Stimulated activated CD8-positive, alpha-beta memory T cell treated with anti-CD3 and anti-CD28 coated beads, Interleukin-2, amount 100 ng/mL, for 1 hour (primary cell): ENCODE measurements around the gene AAMDC.

Source experiments
- DNase-seq, 2 donors: peaks; one replicate each; pipeline ENCODE4 v3.0.0-alpha.2; 2020; ENCODE audit warnings: low read depth in 2 of 2

The AAMDC gene

DNA sequence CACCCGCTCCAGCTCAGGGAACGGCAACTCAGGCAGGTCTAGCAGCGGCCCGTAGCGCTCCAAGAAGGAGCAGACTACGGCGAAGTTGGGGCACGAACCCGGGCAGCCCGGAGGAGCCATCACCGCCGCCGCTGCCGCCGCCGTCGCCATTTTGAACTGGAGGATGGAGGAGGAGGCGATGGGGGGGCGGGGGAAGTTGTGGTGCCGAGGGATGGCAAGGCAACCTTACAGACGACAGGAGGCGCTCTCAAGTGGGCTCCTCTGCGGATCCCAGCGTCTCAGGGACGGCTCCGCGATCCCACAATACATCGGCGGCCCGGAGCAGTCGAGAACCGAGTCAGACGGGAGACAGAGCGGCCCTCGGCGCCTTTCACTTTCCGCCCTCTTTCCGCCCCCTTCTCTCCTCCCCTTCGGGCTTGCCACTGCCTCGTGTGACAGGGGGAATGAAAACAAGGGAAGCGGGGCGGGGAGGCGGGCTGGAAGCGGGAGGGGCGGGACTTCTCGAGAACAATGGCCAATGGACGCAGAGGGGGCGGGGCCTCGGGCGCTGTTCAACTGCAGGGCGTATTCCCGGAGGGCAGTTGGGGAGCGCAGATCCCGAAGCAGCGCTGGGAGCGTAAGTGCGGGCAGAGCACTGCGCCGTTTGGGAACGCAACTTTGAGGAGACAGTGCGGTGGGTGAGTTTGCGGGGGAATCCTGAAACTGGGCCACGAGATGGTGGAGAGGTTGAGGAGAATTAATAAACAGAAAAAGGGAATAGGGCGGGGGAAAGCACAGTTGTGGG lies at the start of gene AAMDC, which contains the start of gene RSF1:
Gene AAMDC, plus strand, starts transcription at position 580 of the 784 bp plus-strand sequence. CDS start 21,353 bp downstream, outside the sequence.
Gene RSF1, minus strand, starts transcription at position 158 of the 784 bp plus-strand sequence. Its CDS starts 8 bp downstream, at position 150.
- peak; percentile 88 to 94 for DNase-seq

DNA sequence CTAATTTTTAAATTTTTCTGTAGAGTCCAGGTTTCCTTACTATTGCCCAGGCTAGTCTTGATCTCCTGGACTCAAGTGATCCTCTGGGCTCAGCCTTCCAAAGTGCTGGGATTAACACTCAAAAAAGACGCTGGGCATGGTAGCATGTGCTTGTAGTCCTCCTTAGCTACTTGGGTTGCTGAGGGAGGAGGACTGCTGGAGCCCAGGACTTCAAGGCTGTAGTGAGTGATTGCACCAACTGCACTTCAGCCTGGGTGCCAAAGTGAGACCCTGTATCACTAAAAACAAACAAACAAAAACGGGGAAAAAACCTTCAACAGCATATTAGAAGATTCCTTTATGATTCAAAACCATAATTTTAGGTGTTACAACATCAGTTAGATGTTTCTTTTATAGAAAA lies 45.0 kb upstream of the AAMDC start:
- DNase-seq = no peak

DNA sequence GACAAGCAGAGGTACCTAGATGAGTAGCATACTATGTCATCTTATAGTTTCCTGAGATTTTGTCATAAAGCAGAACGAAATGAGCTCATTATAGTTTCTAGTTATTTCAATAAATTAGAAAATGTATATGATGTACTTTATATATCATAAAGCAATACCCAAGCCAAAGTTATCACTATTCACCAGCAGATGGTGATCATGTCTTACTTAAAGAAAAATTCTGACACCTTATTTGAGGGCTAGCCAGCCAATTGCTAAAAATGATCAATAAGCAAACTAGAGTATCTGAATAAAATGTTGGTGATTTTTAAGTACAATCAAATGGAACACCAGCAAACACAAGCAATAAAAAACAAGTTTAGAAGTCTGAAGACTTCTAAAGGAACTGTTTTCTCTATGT lies 44.5 kb upstream of the AAMDC start:
- DNase-seq = no peak

DNA sequence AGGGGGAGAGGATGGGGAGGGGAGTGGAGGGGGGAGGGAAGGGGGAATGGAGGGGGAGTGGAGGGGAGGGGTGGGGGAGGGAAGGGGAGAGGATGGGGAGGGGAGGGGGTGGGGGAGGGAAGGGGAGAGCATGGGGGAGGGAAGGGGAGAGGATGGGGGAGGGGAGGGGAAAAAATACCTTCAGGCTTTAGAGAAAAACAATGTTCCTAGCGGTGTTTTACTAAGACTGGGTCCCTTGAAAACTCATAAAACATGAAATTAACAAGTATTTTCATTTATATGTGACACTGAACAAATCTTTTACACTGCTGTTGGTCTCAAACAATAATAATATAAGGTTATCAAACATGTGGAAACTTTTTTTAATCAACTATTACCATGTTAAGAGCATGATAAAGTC lies 42.8 kb upstream of the AAMDC start:
- DNase-seq = no peak

DNA sequence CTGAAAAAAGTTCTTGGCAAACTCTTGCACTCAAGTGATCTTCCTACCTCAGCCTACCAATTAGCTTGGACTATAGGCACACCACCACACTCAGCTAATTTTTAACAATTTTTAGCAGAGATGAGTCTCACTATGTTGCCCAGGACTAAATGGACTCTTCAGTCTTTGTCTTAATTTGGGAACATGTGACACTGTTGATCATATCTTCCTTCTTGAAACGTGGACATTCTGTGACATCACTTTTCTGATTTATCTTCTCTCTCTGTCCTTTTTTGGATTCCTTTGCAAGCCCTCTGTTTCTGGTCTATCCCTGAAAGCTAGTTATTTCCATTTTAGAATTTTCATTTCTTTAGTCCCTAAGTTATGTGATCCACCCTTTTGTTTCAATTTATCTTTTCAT lies 42.4 kb upstream of the AAMDC start:
- no peak for DNase-seq

DNA sequence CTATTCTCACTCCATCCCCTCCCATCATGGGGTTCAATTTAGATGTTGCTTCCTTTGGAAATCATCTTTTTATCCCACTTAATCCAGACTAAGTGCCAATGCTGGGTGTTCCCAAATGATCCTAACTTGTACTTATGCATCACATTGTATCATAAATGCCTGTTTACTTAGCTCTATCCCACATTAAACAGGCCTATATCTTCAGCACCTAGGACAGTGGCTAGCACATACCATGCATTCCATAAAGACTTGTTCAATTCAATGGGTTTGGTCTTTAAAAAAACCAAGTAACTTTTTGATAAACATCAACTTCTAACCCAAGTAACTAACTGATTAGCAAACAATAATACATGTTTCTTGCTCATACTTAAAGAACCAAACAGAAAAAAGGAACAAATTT lies 41.0 kb upstream of the AAMDC start:
- no peak for DNase-seq

DNA sequence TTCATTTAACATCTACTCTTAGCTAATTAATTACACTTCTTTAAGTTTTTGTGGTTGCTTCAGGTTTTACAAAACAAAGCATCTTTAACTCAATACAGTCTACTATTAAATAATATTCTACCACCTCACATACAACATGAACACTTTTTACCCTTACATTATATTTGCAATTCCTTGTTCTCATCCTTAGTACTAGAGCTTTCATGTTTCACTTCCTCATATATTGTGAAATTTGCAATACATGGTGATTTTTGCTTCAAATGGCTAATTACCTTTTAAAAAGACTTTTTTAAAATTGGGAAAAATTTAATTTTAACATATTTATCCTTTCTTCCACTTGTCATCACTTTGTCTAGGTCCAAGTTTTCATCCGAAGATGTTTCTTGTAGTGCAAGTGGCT lies 37.9 kb upstream of the AAMDC start:
- no peak for DNase-seq

DNA sequence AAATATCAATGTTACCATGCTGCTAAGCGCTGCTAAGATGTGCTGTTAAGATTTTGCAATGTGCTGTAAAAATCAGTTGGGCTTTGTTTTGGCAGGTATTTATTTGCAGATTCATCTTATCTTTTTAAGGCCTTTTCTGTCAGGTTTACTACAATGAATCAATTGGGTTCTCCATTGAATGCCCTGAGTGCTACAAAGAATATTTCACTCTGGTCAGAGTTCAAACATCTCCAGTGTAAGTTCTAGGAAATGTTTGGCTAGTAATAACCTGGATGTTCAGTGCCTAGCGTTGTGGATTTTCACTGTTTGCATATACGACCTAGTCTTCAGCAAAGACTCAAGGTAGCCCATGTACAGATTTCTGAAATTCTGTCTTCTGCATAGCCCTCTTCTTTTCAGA lies 36.4 kb upstream of the AAMDC start:
- no peak for DNase-seq

DNA sequence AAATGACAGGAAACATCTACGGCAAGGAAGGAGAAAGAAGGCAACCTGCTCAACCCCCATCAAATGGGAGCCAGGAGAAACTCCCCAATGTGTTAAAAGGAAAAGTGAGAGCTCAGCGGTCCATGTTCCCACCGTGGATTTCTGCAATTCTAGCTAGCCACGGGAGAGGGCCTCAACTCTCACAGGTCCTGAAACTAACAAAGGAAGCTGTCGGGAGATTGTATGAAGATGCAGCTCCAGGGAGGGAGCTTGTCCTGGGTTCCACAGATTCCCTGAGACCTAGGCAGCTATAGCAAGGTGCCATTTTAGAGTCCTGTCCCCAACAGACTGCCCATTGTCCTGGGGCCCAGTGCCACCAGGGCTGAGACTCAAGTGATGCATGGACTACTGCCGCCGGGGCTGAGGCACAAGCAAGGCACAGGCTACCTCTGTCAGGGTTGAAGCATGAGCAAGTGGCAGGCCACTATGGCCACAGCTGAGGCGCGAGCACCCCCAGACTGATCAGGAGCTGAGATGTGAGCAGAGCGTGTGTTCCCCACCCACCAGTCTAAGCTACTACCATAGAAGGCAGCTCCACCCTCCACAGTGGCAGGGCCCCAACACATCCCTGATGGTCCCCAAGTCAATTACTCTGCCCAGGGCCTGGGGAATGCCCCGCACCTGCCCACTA lies 31.7 kb upstream of the AAMDC start:
- DNase-seq = no peak

DNA sequence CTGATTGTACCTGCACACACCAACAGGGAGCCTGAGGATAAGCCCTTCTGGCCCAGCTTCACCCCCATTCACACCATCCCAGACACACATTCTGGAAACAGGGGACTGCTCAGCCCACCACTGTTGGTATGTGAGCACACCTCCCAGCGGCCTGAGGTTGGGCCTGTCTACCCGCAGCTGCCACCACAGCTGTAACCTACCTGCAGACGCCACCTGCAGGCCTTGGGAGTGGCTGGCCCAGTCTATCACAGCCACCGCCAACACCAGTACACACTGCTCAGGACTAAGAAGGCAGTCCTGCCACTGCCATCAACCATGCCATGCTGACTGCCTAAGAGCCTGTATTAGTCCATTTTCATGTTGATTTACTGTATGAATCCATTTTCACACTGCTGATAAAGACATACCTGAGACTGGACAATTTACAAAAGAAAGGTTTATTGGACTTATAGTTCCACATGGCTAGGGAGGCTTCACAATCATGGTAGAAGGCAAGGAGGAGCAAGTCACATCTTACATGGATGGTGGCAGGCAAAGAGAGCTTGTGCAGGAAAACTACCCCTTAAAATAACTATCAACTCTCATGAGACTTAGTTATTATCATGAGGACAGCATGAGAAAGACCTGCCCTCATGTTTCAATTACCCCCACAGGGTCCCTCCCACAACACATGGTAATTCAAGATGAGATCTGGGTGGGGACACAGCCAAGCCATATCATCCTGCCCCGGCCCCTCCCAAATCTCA lies 31.0 kb upstream of the AAMDC start:
- no peak for DNase-seq

DNA sequence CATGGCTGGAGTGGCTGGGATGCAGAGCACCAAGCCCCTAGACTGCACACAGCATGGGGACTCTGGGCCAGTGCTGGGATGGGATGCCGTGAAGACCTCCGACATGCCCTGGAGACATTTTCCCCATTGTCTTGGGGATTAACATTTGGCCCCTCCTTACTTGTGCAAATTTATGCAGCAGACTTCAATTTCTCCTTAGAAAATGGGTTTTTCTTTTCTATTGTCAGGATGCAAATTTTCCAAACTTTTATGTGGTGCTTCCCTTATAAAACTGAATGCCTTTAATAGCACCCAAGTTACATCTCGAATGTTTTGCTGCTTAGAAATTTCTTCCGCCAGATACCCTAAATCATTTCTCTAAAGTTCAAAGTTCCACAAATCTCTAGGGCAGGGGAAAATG lies 29.6 kb upstream of the AAMDC start:
- DNase-seq = no peak

DNA sequence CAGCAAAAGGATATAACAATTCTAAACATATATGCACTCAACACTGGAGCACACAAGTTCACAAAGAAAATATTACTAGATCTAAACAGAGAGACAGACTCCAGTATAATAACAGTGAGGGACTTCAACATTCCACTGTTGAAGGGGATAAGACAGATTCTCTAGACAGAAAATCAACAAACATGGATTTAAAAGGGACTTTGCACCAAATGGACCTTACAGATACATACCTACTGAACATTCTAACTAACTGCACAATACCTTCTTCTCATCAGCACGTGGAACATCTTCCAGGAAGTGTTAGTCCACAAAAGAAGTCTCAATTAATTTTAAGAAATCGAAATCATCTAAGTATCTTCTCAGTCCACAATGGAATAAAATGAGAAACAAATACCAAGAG lies 27.0 kb upstream of the AAMDC start:
- DNase-seq = no peak

DNA sequence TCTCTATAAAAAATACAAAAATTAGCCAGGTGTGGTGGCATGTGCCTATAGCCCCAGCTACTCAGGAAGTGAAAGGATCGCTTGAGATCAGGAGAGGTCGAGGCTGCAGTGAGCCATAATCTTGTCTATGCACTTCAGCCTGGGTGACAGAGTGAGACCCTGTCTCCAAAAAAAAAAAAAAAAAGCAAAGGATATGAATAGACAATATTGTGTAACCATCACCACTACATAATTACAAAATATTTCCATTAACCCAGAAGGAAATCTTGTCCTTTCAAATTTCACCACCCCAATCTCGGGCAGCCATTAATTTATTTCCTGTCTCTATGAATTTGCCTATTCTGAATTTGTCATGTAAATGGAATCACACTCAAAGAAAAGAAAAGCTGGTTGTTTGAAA lies 21.6 kb upstream of the AAMDC start:
- no peak for DNase-seq

DNA sequence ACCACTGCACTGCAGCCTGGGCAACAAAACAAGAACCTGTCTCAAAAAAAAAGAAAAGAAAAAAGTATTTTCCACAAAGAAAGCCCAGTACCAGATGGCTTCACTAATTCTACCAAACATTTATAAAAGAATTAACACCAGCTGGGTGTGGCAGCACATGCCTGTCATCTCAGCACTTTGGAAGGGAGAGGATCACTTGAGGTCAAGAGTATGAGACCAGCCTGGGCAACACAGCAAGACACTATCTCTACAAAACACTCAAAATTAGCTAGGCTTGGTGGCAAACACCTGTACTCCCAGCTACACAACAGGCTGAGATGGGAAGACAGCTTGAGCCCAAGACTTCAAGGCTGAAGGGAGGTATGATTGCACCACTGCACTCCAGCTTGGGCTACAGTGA lies 20.5 kb upstream of the AAMDC start:
- DNase-seq = no peak

DNA sequence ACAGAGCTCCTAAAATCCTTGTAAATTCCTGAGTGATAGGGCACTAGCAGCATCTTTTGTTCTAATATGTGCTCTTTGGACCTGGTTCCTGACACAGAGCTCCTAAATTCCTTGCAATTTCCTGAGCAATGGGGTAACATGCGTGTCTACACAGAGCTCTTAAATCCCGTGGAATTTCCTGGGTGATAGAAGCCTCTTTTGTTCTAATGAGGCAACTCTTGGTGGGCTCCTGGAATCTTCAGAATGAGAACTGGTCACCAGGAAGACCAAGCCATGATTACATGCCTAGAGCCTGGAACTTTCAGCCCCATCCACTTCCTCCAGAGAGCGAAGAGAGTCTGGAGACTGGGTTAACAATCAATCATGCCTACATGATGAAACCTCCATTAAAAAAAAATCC lies 19.5 kb upstream of the AAMDC start:
- no peak for DNase-seq

DNA sequence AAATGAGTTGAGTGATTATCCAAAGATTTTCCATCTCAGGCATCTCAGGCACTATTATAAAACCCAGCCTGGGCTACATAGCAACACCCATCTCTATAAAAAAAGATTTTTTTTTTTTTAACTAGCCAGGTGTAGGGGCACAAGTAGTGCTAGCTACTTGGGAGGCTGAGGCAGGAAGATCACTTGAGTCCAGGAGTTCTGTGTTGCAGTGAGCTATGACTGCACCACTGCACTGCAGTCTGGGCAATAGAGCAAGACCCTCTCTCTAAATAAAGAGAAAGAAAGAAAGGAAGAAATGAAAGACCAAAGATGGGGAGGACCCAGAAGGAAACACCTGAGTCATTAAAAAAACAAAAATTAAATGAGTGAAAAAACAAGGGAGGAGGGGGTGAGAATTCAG lies 14.5 kb upstream of the AAMDC start:
- DNase-seq = no peak

DNA sequence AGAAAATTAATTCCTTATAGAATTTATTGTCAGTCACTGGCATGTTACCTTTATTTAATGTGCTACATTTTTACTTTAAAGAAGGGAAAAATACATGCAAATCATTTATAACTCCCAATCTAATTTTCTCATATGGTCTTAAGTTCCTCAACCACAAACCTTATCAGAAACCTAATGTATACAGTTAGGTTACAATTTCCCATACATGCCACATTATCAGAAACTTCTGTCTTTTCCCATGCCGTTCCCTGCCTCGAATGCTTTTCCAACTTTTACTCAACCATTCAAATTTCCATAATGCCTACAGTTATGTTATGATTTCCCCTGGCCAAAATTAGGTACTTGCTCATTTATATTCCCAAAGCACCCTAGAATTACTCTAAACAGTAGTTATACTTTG lies 14.0 kb upstream of the AAMDC start:
- DNase-seq = no peak

DNA sequence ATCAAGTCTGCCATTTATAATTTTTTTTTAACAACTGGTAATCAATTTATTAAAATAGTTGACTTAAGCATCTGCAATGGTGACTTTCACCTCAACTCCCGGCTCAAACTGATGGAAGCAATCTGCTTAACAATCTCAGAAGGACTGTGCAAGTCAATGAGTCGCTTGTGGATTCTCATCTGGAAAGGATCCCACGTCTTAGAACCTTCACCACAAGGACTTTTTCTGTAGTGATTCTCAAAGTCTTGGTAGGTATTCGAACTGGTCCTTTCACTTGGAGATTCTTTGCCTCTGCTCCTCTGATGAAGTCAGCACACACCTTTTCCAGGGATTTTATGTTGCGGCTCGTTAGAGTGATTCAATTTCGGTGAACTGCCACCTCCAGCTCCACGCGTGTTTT lies 7.7 kb upstream of the AAMDC start:
- DNase-seq = no peak

DNA sequence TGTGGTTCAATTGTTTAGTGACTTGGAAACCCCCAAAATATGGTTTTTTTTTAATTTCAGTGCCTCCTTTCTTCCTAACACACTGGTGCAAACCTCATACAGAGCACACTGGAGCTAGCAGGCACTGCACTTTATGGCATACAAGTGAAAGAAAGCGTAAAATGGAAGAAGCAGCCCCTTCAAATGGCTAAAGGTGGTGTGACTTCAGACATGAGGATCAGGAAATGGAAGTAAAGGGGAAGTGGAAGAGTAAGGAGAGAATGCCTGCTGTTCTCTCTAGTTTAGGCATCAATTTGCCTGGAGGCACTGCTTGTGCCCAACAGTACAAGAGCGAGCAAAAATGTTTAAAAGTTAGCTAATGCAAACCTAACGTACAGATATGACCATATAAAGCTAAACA lies 6.1 kb upstream of the AAMDC start:
- DNase-seq = no peak

DNA sequence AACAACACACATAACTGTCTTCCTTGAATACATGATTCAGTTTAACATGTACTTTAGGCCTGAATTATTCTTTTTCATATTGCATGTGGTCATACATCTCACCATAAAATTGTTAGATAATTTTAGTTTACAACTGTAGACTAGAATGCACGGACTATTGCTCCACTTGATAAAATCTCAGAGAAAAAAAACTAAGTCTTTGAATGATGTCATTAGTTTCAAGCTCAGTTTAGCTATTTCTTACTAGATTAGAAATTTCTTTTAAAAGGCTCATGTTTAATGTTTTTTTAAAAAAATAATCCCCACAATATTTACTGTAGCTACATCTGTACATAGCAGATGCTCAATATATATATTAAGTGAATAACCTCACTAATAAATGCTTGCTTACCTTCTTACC lies 5.5 kb upstream of the AAMDC start:
- DNase-seq = no peak

DNA sequence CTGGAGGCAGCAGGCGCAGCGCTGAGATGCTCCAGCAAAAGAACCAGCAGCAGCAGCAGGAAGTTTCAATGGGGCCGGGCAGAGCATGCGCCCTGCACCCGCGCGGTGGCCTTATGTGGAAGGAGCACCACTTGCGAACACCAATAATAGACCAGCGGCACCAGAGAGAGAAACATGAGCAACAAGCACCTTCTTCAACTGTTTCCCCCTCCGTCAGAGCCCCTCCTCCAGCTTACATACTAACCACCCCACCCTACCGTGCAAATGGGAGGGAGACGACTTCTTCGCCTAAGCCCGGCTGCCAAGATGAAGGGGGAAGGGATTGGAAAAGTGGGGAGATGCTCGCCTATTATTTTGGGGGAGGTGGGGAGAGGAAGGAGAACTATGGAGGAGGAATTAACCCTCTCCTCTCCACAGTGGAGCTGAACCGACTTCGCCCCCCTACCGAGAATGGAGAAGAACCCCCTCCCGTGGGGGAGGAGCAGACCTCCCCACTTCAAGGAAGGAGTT lies 1.5 kb upstream of the AAMDC start:
- DNase-seq = peak; percentile 66 to 76

DNA sequence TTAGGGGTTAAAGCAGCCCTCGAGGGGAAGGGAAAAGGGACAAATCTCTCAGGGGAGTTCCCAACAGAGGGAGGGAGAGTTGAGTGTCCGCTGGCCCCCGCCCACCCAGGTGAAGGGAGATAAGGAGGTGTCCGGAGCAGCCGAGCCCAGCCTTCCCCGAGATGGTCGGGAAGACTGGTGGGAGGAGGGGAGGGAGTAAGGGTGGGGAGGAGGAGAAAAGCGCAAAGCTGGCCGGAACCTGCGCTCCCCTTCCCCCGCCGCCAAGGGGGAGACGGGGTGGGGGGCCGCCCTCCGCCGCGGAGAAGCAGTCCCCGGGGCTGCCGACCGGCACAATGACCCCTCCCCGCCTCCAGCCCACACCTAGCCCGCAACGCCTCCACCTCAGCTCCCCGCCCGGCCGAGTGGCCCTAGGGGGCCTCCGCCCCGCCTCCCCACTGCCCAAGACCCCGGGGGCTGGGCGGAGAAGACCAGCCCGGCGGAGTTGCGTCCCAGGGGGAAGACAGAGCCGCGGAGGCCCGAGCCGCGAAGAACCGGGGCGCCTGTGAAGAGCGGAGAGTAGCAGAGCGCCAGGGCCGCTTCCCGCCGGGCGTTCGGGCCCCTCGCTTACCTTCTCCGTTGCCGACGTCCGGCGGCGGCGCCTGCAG lies 901 bp upstream of the AAMDC start:
- peak in 1 of 2 donors; percentile 14 for DNase-seq
